ENCODE results near the gene GM2A. TPM values are rescaled to one million over a fixed set of nuclear protein-coding genes. Genes with fewer than 3 reads are reported as not detected.

The GM2A gene
- total and polyA plus RNA-seq, 9 of the 15 experiments (the other 6 are each of a cell fraction or from before 2014, with no cell fraction given), result 5.8 to 36.0 (median 10.0) TPM

DNA sequence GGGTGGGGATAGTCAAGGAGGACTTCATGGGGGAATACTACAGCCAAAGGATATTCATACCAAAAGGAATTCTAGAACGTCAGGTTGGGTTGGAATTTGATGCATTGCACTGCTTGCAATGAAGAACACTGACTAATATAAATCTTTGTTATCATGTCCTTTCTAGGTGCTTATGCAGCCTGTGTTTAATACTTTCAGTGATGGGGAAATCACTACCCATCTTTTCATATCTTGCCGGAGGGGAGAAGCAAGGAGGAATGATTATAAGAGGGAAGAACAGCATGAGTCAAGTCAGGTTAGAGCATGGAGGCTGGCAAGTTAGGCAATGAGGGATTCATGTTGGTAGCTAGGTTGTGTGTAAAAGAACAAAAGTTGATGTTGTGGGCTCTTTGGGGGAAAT is 24.0 kb upstream of the GM2A start (continued):
- TF ChIP-seq E2F1 (CRISPR knock-in tag; IDR thresholded peaks at IDR 0.05) (no peak), C11orf30 (IDR thresholded peaks at IDR 0.05; ENCODE audit: low read depth) (no peak), PML (IDR thresholded peaks at IDR 0.05; ENCODE audit: low read length) (no peak), ARID3A (IDR thresholded peaks at IDR 0.05; ENCODE audit: borderline replicate concordance, low read depth, low read length) (no peak), NR2C2 (CRISPR knock-in tag; IDR thresholded peaks at IDR 0.05) (no peak), NR2C2 (tag; IDR thresholded peaks at IDR 0.05) (no peak), GABPA (tag; conservative IDR thresholded peaks at IDR 0.05; ENCODE audit: low read depth) (no peak), TAF7 (tag; IDR thresholded peaks at IDR 0.05) (no peak), ZNF766 (CRISPR knock-in tag; conservative IDR thresholded peaks at IDR 0.05) (no peak)
